Mucosa of stomach (tissue), 1 donor: Measurements from ENCODE around the gene BIN1.

Experiments
- H3K27me3 ChIP-seq: one replicate; pipeline ENCODE4 v1.7.0; 2013; ENCODE audit warnings: mild to moderate bottlenecking, low read length; ENCODE audit not compliant: control insufficient read depth, insufficient read depth
- H3K36me3 ChIP-seq: one replicate; pipeline ENCODE4 v1.7.0; 2013; ENCODE audit warnings: low read length; ENCODE audit not compliant: control insufficient read depth, insufficient read depth
- H3K4me1 ChIP-seq: one replicate; pipeline ENCODE4 v1.7.0; 2013; ENCODE audit warnings: mild to moderate bottlenecking, low read length; ENCODE audit not compliant: control insufficient read depth, insufficient read depth
- H3K4me3 ChIP-seq: one replicate; pipeline ENCODE4 v1.7.0; 2013; ENCODE audit warnings: low read length
- H3K9ac ChIP-seq: one replicate; pipeline ENCODE4 v1.7.0; 2013; ENCODE audit warnings: mild to moderate bottlenecking, low read length, moderate library complexity
- H3K9me3 ChIP-seq: one replicate; pipeline ENCODE4 v1.7.0; 2013; ENCODE audit warnings: mild to moderate bottlenecking, low read length, moderate library complexity; ENCODE audit not compliant: control insufficient read depth
- donor health status: Pancreatic carcinoma.

The BIN1 gene

GRCh38 chr2:127083819-127084503, 23.0 kb downstream of the BIN1 start:
- Histone ChIP-seq H3K36me3 (peaks cover 3% of the 10 kb centered on the region), H3K4me3 (no peak overlapping the region), H3K9me3 (no peaks in the 10 kb centered on the region), H3K9ac (peak overlapping the region; percentile 36), H3K27me3 (no peaks in the 10 kb centered on the region), H3K4me1 (peaks cover 73% of the 10 kb centered on the region)

DNA sequence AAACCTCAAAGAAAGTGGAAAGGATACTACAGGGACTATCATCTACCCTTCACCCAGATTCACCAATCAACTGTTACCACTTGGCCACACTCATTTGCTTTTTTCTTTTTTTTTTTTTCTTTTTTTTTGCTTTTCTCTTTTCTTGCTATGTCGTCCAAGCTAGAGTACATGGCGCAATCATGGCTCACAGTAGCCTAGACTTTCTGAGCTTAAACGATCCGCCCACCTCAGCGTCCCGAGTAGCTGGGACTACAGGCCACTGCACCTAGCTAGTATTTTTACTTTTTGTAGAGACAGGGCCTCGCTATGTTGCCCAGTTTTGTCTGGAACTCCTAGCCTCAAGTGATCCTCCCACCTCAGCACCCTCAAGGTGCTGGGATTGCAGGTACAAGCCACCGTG, 24.0 kb downstream of the BIN1 start:
- no peaks in the 10 kb centered on the region for H3K9me3 ChIP-seq
- peaks cover 77% of the 10 kb centered on the region for H3K4me1 ChIP-seq
- H3K4me3 ChIP-seq, result no peak overlapping the region
- H3K27me3 ChIP-seq, result no peaks in the 10 kb centered on the region
- H3K9ac ChIP-seq, result no peak overlapping the region
- peaks cover 3% of the 10 kb centered on the region for H3K36me3 ChIP-seq

DNA sequence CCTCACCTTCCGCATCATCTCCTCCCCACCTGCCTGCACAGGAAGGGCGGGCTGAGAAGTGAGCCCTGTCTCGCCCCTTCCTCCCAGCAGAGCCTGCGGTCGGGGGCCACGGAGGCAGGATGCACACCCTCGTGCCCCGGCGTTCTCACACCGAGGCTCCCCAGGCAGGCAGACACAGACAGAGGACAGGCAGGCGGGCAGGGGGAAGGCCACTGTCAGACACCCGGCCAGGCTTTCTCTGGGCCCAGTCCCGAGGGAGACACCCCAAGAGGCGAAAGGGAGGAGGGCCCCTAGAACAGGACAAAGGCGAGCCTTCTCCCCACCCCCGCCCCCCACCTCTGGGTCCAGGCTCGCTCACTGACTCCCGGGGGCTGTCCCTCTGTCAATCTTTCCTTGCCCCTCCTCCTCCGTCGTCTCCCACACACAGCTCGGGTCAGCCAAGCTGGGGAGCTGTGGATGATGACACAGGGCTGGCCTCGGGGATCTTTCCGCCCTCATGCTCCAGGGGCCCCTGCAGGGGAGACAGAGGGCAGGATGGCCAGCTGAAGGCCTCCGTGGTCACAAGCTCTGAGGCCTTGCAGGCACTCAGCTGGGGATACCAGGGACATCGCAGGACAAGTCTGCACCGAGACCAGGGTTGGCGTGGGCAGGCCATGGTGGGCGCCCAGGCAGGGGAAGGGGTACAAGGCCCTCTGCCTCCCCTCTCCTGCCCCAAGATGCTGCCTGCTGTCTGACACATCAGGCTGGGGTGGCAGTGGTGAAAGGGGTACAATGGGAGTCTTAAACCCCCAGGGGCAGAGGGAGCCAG, 24.9 kb downstream of the BIN1 start:
- Histone ChIP-seq H3K4me1 (peaks cover 76% of the 10 kb centered on the region), H3K9ac (no peak overlapping the region), H3K27me3 (no peaks in the 10 kb centered on the region), H3K9me3 (no peaks in the 10 kb centered on the region), H3K36me3 (peaks cover 3% of the 10 kb centered on the region), H3K4me3 (no peak overlapping the region)

DNA sequence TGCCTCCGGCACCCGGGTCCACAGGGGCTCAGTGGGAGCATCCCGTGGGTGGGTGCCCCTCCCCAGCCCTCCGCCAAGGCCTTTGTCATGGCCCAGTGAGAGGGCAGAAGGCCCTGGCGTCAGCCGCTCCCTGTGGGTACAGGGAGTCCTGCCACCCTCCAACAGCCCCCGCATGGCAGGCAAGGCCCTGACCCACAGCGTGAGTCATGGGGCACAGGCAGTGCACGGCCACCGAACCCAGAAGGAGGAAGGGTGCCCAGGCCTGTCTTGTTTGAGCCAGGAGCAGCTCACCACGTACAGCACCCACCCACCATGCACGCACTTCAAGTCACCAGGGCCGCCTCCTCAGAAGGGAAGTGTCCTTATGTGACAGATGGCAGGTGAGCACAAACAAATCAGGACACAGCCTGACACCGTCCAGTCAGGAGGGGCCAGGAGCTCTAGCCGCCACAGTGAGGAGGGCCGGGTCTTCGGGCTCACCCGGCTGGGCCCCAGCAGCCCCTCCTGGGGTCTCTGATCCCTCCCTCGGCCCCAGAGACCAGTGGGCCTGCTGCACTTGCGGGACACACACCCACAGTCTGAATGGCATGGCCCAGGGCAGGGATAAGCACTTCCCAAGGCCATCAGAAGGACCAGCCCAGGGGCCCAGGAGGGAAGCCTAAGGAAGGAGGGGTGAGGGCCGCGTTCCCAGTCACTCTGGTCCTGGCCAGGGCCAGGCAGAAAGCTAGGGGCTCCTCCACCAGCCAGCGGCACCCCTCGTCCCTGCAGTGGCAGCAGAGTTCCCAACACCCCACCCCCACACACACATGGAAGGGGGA, 25.8 kb downstream of the BIN1 start:
- Histone ChIP-seq H3K27me3 (no peaks in the 10 kb centered on the region), H3K9ac (no peak overlapping the region), H3K9me3 (no peaks in the 10 kb centered on the region), H3K4me3 (no peak overlapping the region), H3K4me1 (peaks cover 74% of the 10 kb centered on the region), H3K36me3 (peaks cover 3% of the 10 kb centered on the region)

- no peak overlapping the region for H3K9ac ChIP-seq
- H3K4me3 ChIP-seq, result no peak overlapping the region
- peaks cover 3% of the 10 kb centered on the region for H3K36me3 ChIP-seq
- H3K27me3 ChIP-seq, result no peaks in the 10 kb centered on the region
- H3K9me3 ChIP-seq, result no peaks in the 10 kb centered on the region
- peaks cover 67% of the 10 kb centered on the region for H3K4me1 ChIP-seq
Measured at GRCh38 chr2:127080226-127080937, 26.6 kb downstream of the BIN1 start.

DNA sequence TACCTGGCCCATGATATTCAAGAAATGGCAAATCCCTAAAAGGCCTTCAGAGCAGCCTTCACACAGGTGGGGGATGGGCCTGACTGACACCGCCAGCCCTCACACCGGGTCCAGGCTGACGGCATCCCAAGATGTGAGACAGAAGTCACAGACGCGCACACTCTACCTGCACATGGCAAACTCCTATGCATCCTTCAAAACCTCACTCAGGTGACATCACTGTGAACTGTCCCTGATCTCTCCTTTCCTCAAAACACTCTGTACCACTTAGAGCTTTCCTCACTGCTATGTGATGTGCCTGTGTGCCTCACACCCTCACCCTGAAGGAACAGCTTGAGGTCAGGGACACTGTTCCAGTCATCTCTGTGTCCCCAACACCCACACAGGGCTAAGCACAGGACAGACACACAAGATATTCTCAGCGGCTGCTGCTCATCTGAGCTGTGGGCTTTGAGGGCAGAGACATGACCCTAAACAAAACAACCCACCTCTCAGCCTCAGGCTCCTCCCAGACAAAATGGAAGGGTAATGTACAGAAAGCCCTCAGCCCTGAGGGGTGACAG, 27.5 kb downstream of the BIN1 start:
- Histone ChIP-seq H3K36me3 (peaks cover under 1% of the 10 kb centered on the region), H3K4me1 (peaks cover 57% of the 10 kb centered on the region), H3K4me3 (no peak overlapping the region), H3K9me3 (no peaks in the 10 kb centered on the region), H3K9ac (no peak overlapping the region), H3K27me3 (no peaks in the 10 kb centered on the region)

GRCh38 chr2:127078666-127079270, 28.2 kb downstream of the BIN1 start:
- Histone ChIP-seq H3K9me3 (no peaks in the 10 kb centered on the region), H3K36me3 (no peaks in the 10 kb centered on the region), H3K27me3 (no peaks in the 10 kb centered on the region), H3K9ac (no peak overlapping the region), H3K4me1 (peaks cover 55% of the 10 kb centered on the region), H3K4me3 (no peak overlapping the region)

- Histone ChIP-seq H3K36me3 (no peaks in the 10 kb centered on the region), H3K4me1 (peaks cover 48% of the 10 kb centered on the region), H3K4me3 (no peak overlapping the region), H3K9ac (no peak overlapping the region), H3K9me3 (no peaks in the 10 kb centered on the region), H3K27me3 (no peaks in the 10 kb centered on the region)
Measured at GRCh38 chr2:127078028-127078427, 28.9 kb downstream of the BIN1 start.

GRCh38 chr2:127076924-127077323, 30.0 kb downstream of the BIN1 start:
- H3K27me3 ChIP-seq, result no peaks in the 10 kb centered on the region
- no peaks in the 10 kb centered on the region for H3K36me3 ChIP-seq
- peaks cover 40% of the 10 kb centered on the region for H3K4me1 ChIP-seq
- no peak overlapping the region for H3K4me3 ChIP-seq
- no peak overlapping the region for H3K9ac ChIP-seq
- no peaks in the 10 kb centered on the region for H3K9me3 ChIP-seq

DNA sequence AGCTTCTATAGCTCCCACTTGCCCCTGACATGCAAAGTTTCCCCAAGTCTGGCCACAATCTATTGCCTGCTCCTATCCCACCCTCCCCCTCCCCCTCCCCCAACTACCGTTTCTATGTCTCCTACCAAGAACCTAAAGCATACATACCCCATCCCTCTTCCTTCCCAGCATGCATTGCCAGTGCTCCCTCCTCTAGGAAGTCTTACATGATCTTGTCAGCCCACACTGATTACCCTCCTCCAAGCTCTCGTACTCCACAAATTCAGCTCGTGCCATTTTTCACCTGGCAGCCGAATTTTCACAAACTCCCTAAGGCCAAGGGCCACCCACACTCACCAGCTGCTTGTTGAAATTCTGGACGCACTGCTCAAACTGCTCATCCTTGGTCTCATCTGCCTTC, 30.7 kb downstream of the BIN1 start:
- Histone ChIP-seq H3K4me3 (no peak overlapping the region), H3K4me1 (peaks cover 34% of the 10 kb centered on the region), H3K36me3 (no peaks in the 10 kb centered on the region), H3K9ac (no peak overlapping the region), H3K9me3 (no peaks in the 10 kb centered on the region), H3K27me3 (no peaks in the 10 kb centered on the region)

GRCh38 chr2:127075821-127076220, 31.1 kb downstream of the BIN1 start:
- H3K4me3 ChIP-seq, result no peak overlapping the region
- no peaks in the 10 kb centered on the region for H3K9me3 ChIP-seq
- H3K27me3 ChIP-seq, result no peaks in the 10 kb centered on the region
- H3K4me1 ChIP-seq, result peaks cover 29% of the 10 kb centered on the region
- no peak overlapping the region for H3K9ac ChIP-seq
- no peaks in the 10 kb centered on the region for H3K36me3 ChIP-seq
